ENCODE data around the gene BORCS6.

Gene BORCS6

GRCh38 chr17:8140065-8141029 lies 49.6 kb downstream of the BORCS6 start:
- no peak for DNase-seq

- DNase-seq = peak; percentile 97
Observed at GRCh38 chr17:8138672-8139371, 51.2 kb downstream of the BORCS6 start.

GRCh38 chr17:8138374-8138671 lies 51.7 kb downstream of the BORCS6 start:
- no peak for DNase-seq

All from NCI-H1694 treated with DMSO at 0.1 percent for 48 hours (cell line).